Thyroid gland (tissue), 4 donors: ENCODE results near the gene OR2AJ1.

ENCODE experiments used
- POLR2A ChIP-seq, 2 donors: fragments of 450-650 bp; IDR thresholded peaks; one replicate each; pipeline ENCODE4 v1.6.1; 2017; ENCODE audit warnings: antibody characterized with exemption in 2 of 2, mild to moderate bottlenecking in 2 of 2, moderate library complexity in 1 of 2
- TF ChIP-seq, protein P1 (sequence below), 6 experiments: fragments of 200-600 bp in 3 of 6; fragments of 450-650 bp in 3 of 6; sonication (generic) in 3 of 6; IDR thresholded peaks; one replicate each; pipeline ENCODE4 v1.5.1; 2016 to 2019; ENCODE audit warnings: antibody characterized with exemption in 6 of 6, mild to moderate bottlenecking in 2 of 6, inconsistent platforms in 1 of 6, moderate library complexity in 1 of 6

DNA sequence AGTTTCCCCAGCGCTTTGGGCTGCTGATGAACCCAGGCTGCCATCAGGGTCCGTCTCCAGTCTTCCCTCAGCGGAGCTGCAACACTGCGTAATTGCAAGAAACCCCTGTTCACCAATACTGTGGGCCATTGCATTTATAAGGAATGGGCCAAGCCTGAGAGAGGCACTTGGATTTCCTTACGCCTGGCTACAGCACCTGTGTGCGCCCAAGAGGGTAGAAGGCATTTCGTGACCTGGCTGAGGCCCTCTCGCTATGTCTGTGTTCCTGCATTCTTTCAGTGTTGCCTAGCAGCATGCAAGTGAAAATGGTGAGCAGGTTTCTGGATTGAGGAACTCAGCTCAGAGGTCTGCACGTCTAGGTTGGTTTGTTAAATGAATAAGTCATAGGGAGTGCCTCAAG lies 41.3 kb upstream of the OR2AJ1 start:
- TF ChIP-seq, protein P1, sequence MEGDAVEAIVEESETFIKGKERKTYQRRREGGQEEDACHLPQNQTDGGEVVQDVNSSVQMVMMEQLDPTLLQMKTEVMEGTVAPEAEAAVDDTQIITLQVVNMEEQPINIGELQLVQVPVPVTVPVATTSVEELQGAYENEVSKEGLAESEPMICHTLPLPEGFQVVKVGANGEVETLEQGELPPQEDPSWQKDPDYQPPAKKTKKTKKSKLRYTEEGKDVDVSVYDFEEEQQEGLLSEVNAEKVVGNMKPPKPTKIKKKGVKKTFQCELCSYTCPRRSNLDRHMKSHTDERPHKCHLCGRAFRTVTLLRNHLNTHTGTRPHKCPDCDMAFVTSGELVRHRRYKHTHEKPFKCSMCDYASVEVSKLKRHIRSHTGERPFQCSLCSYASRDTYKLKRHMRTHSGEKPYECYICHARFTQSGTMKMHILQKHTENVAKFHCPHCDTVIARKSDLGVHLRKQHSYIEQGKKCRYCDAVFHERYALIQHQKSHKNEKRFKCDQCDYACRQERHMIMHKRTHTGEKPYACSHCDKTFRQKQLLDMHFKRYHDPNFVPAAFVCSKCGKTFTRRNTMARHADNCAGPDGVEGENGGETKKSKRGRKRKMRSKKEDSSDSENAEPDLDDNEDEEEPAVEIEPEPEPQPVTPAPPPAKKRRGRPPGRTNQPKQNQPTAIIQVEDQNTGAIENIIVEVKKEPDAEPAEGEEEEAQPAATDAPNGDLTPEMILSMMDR (IDR thresholded peaks at IDR 0.05), result no peak
- no peak for TF ChIP-seq POLR2A (IDR thresholded peaks at IDR 0.05)
